HepG2 (cell line): ENCODE data around the gene MYADML2. TPM values are rescaled to one million over a fixed set of nuclear protein-coding genes. Genes with fewer than 3 reads are reported as not detected.

Experiments used
- ATM ChIP-seq: fragments of 450-650 bp; IDR thresholded peaks from 2 replicates; pipeline ENCODE4 v1.7.1; 2017; ENCODE audit warnings: mild to moderate bottlenecking, borderline replicate concordance
- CBX1 ChIP-seq: IDR thresholded peaks from one replicate; pipeline ENCODE4 v1.6.1; 2016; ENCODE audit warnings: antibody characterized with exemption, low read depth
- ETV6 ChIP-seq: sonication (generic); formaldehyde crosslinking; conservative IDR thresholded peaks from 2 replicates; pipeline ENCODE4 v1.4.0; 2020; ENCODE audit warnings: missing genetic modification reagents
- FOXC1 ChIP-seq: sonication (generic); formaldehyde crosslinking; IDR thresholded peaks from 2 replicates; pipeline ENCODE4 v1.8.0; 2022; ENCODE audit warnings: mild to moderate bottlenecking, missing genetic modification reagents, borderline replicate concordance
- GLI4 ChIP-seq: sonication (generic); formaldehyde crosslinking; IDR thresholded peaks from 2 replicates; pipeline ENCODE4 v1.5.1; 2020; ENCODE audit warnings: missing genetic modification reagents, mild to moderate bottlenecking, moderate library complexity, borderline replicate concordance
- HDAC2 ChIP-seq: sonication (generic); formaldehyde crosslinking; IDR thresholded peaks from 2 replicates; pipeline ENCODE4 v1.4.0; 2020; ENCODE audit warnings: missing genetic modification reagents
- HMG20B ChIP-seq: conservative IDR thresholded peaks from 2 replicates; pipeline ENCODE4 v1.6.1; 2016; ENCODE audit warnings: missing genetic modification reagents, missing compliant biosample characterization
- HNRNPK ChIP-seq: fragments of 200-400 bp; formaldehyde crosslinking; IDR thresholded peaks from 2 replicates; pipeline ENCODE4 v1.6.1; 2018; ENCODE audit warnings: low read length, low read depth, moderate library complexity, mild to moderate bottlenecking; ENCODE audit not compliant: poor library complexity, severe bottlenecking
- MAX ChIP-seq: IDR thresholded peaks from 2 replicates; pipeline ENCODE4 v1.6.1; 2012; ENCODE audit warnings: inconsistent platforms
- PRDM15 ChIP-seq: sonication (generic); formaldehyde crosslinking; IDR thresholded peaks from 2 replicates; pipeline ENCODE4 v1.4.0; 2020; ENCODE audit warnings: missing genetic modification reagents
- RNF2 ChIP-seq: fragments of 450-650 bp; conservative IDR thresholded peaks from 2 replicates; pipeline ENCODE4 v1.6.1; 2016; ENCODE audit warnings: low read depth
- SNAPC5 ChIP-seq: sonication (generic); formaldehyde crosslinking; IDR thresholded peaks from 2 replicates; pipeline ENCODE4 v1.8.1; 2023; ENCODE audit warnings: mild to moderate bottlenecking, missing genetic modification reagents, borderline replicate concordance
- SP1 ChIP-seq, 2 experiments: fragments of 450-650 bp in 1 of 2; sonication (generic) in 1 of 2; formaldehyde crosslinking in 1 of 2; IDR thresholded peaks; 2 replicates each; pipeline versions ENCODE4 v1.4.0 to v1.6.1; 2016 to 2020; ENCODE audit warnings: missing genetic modification reagents in 1 of 2
- TRIM24 ChIP-seq: sonication (generic); formaldehyde crosslinking; IDR thresholded peaks from 2 replicates; pipeline ENCODE4 v1.8.0; 2022; ENCODE audit warnings: mild to moderate bottlenecking, missing genetic modification reagents
- ZFP1 ChIP-seq: IDR thresholded peaks from 2 replicates; pipeline ENCODE4 v1.6.1; 2016
- ZFYVE20 ChIP-seq: sonication (generic); formaldehyde crosslinking; IDR thresholded peaks from 2 replicates; pipeline ENCODE4 v1.8.0; 2023; ENCODE audit warnings: low read depth, mild to moderate bottlenecking, moderate library complexity, missing genetic modification reagents, borderline replicate concordance
- ZNF326 ChIP-seq: sonication (generic); formaldehyde crosslinking; IDR thresholded peaks from 2 replicates; pipeline ENCODE4 v1.4.0; 2020; ENCODE audit warnings: missing genetic modification reagents, borderline replicate concordance
- ZNF333 ChIP-seq: sonication (generic); formaldehyde crosslinking; IDR thresholded peaks from 2 replicates; pipeline ENCODE4 v1.4.0; 2020; ENCODE audit warnings: mild to moderate bottlenecking, missing genetic modification reagents, borderline replicate concordance
- ZNF354B ChIP-seq: sonication (generic); formaldehyde crosslinking; IDR thresholded peaks from 2 replicates; pipeline ENCODE4 v1.8.0; 2022; ENCODE audit warnings: mild to moderate bottlenecking, missing genetic modification reagents
- ZNF362 ChIP-seq: sonication (generic); formaldehyde crosslinking; IDR thresholded peaks from 2 replicates; pipeline ENCODE4 v1.4.0; 2020; ENCODE audit warnings: missing genetic modification reagents, mild to moderate bottlenecking, borderline replicate concordance
- ZNF468 ChIP-seq: sonication (generic); formaldehyde crosslinking; IDR thresholded peaks from 2 replicates; pipeline ENCODE4 v1.8.0; 2022; ENCODE audit warnings: mild to moderate bottlenecking, moderate library complexity, missing genetic modification reagents
- ZNF562 ChIP-seq: sonication (generic); formaldehyde crosslinking; IDR thresholded peaks from 2 replicates; pipeline ENCODE4 v1.8.0; 2022; ENCODE audit warnings: missing genetic modification reagents, borderline replicate concordance
- ZNF768 ChIP-seq: sonication (generic); formaldehyde crosslinking; IDR thresholded peaks from 2 replicates; pipeline ENCODE4 v1.4.0; 2020; ENCODE audit warnings: missing genetic modification reagents
- ZNF891 ChIP-seq: sonication (generic); formaldehyde crosslinking; IDR thresholded peaks from 2 replicates; pipeline ENCODE4 v1.5.0; 2020; ENCODE audit warnings: mild to moderate bottlenecking, missing genetic modification reagents
- polyA plus RNA-seq, 8 experiments: library from polyadenylated mRNA; depleted of rRNA in 3 of 8; stranded (reverse) in 7 of 8; unstranded in 1 of 8; fragments of >200 nt; fragmentation: Illumina TruSeq in 4 of 8; extraction: Trizol in 4 of 8; gene quantifications; 2 replicates each; pipeline versions ENCODE4 v1.2.1 to v1.2.3, GENCODE V29; 2011 to 2016; ENCODE audit warnings: low read depth in 4 of 8, missing spikeins in 1 of 8, mixed read lengths in 1 of 8; ENCODE audit not compliant: insufficient read depth in 1 of 8
- total RNA-seq, 5 experiments: library from RNA; depleted of rRNA; stranded (reverse); fragments of >200 nt; fragmentation: Illumina TruSeq; extraction: Trizol; gene quantifications; 2 replicates each; pipeline ENCODE4 v1.2.3, GENCODE V29; 2016; ENCODE audit warnings: low read depth in 1 of 5

MYADML2 gene
- total and polyA plus RNA-seq, 2 of the 13 experiments (the other 11 are each of a cell fraction or from before 2014, with no cell fraction given), result not detected

- TF ChIP-seq FOXC1 (CRISPR knock-in tag) (no peak), ZNF768 (CRISPR knock-in tag) (peak; percentile 35; the same call in 1 of the 2 replicates), SNAPC5 (CRISPR knock-in tag) (no peak; the same call in 1 of the 2 replicates), ZNF468 (CRISPR knock-in tag) (no peak), GLI4 (CRISPR knock-in tag) (no peak), ZNF891 (CRISPR knock-in tag) (no peak), HMG20B (CRISPR knock-in tag) (no peak), RNF2 (no peak), CBX1 (no peak), ZNF562 (CRISPR knock-in tag) (no peak), TRIM24 (CRISPR knock-in tag) (no peak), ATM (no peak), ZFP1 (CRISPR knock-in tag) (no peak), ZFYVE20 (CRISPR knock-in tag) (0 out of 2 replicates have a peak, but pooled peaks have one; percentile 69), HDAC2 (CRISPR knock-in tag) (no peak), MAX (peak; percentile 53), SP1 (IDR thresholded peaks at IDR 0.05) (no peak), SP1 (CRISPR knock-in tag; IDR thresholded peaks at IDR 0.05) (0 out of 2 replicates have a peak, but pooled peaks have one; percentile 22), HNRNPK (no peak), ETV6 (CRISPR knock-in tag) (no peak), ZNF333 (CRISPR knock-in tag) (no peak), ZNF354B (CRISPR knock-in tag) (no peak), PRDM15 (CRISPR knock-in tag) (0 out of 2 replicates have a peak, but pooled peaks have one; percentile 24), ZNF326 (CRISPR knock-in tag) (no peak; the same call in 1 of the 2 replicates), ZNF362 (CRISPR knock-in tag) (no peak)
Measured at GRCh38 chr17:81902023-81902652, 44.9 kb downstream of the MYADML2 start, which contains the start of gene NPB (continued).
